ENCODE results near the gene PCSK6.

DNA sequence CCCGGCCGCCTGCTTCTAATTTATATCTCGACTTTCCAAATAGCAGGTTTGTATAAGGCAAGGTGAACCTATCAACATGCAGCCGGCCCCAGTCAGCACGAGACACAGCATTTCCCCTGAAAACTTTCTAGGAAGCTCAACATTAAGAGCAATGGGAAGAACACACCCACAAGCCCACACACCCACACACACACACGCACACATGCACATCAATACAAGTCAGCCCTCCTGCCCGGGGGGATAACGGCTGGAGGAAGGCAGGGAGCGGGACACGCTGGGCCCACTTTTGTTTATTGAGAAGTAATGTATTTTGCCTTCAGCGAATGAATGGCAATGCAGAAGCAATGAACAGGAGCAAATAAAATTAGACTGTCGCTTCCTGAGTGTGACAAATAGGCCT, 83.5 kb downstream of the PCSK6 start:
- TF ChIP-seq, protein P1, sequence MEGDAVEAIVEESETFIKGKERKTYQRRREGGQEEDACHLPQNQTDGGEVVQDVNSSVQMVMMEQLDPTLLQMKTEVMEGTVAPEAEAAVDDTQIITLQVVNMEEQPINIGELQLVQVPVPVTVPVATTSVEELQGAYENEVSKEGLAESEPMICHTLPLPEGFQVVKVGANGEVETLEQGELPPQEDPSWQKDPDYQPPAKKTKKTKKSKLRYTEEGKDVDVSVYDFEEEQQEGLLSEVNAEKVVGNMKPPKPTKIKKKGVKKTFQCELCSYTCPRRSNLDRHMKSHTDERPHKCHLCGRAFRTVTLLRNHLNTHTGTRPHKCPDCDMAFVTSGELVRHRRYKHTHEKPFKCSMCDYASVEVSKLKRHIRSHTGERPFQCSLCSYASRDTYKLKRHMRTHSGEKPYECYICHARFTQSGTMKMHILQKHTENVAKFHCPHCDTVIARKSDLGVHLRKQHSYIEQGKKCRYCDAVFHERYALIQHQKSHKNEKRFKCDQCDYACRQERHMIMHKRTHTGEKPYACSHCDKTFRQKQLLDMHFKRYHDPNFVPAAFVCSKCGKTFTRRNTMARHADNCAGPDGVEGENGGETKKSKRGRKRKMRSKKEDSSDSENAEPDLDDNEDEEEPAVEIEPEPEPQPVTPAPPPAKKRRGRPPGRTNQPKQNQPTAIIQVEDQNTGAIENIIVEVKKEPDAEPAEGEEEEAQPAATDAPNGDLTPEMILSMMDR (conservative IDR thresholded peaks at IDR 0.05; ENCODE audit: low read depth, low read length) = no peak
- no peak for TF ChIP-seq EZH2phosphoT487 (IDR thresholded peaks at IDR 0.05; ENCODE audit: borderline replicate concordance, low read length)
- TF ChIP-seq EZH2 (IDR thresholded peaks at IDR 0.05; ENCODE audit: low read length, unreplicated experiment) = no peak

All from PC-3 (cell line).